AG04450 (cell line): ENCODE data around the gene CD4. TPM values are rescaled to one million over a fixed set of nuclear protein-coding genes. Genes with fewer than 3 reads are reported as not detected.

ENCODE experiments used
- CTCF ChIA-PET: fragments of 300-600, 350-600 bp; formaldehyde crosslinking; extraction: SDS; loops from one replicate; lab custom pipeline; 2022; ENCODE audit warnings: antibody characterized with exemption, inconsistent platforms; lab: Charles Lee
- POLR2A ChIA-PET: fragments of 350-600 bp; formaldehyde crosslinking; extraction: SDS; loops from one replicate; lab custom pipeline; 2021; ENCODE audit warnings: antibody characterized with exemption, inconsistent platforms; lab: Yijun Ruan, JAX
- DNase-seq: peaks from one replicate; pipeline ENCODE4 v3.0.0-alpha.2; 2011; ENCODE audit warnings: low read depth, low spot score
- H3K27ac ChIP-seq: one replicate; pipeline ENCODE4 v1.5.1; 2012; ENCODE audit warnings: low read depth, low read length, control low read depth
- H3K27me3 ChIP-seq: one replicate; pipeline ENCODE4 v1.6.0; 2012; ENCODE audit warnings: low read length; ENCODE audit not compliant: control insufficient read depth, insufficient read depth
- H3K4me3 ChIP-seq: 2 replicates; pipeline ENCODE4 v1.5.1; 2011; ENCODE audit warnings: mild to moderate bottlenecking, low read depth, low read length, control low read depth
- H3K9me3 ChIP-seq: 2 replicates; pipeline ENCODE4 v1.5.1; 2012; ENCODE audit warnings: low read length; ENCODE audit not compliant: control insufficient read depth, insufficient read depth
- CTCF ChIP-seq: IDR thresholded peaks from 2 replicates; pipeline ENCODE4 v1.5.1; 2011; ENCODE audit warnings: low read depth, low read length, control low read depth, inconsistent platforms
- polyA plus RNA-seq: library from polyadenylated mRNA; depleted of rRNA; stranded (reverse); fragments of >200 nt; gene quantifications from 2 replicates; pipeline ENCODE4 v1.2.3, GENCODE V29; 2011

Gene CD4
- polyA plus RNA-seq, 1 experiment, result 24.9 TPM

GRCh38 chr12:6779708-6780432 lies 9.5 kb upstream of the CD4 start:
- Histone ChIP-seq H3K9me3 (no peaks in the 10 kb centered on the region), H3K27ac (no peak overlapping the region), H3K27me3 (no peaks in the 10 kb centered on the region), H3K4me3 (no peak overlapping the region)
- ChIA-PET POLR2A (no interaction called here), CTCF (interaction anchor here (1.0 to 7.6 kb wide), 6 partner anchors 9 to 193 kb away, joined by 3 to 124 read pairs (median 10); partner anchors contain the start of genes MLF2 and PTMS)
- TF ChIP-seq CTCF, result no peak
- DNase-seq, result no peak

GRCh38 chr12:6780573-6780972 lies 8.8 kb upstream of the CD4 start:
- no peak overlapping the region for H3K27ac ChIP-seq
- DNase-seq, result no peak
- H3K9me3 ChIP-seq, result no peaks in the 10 kb centered on the region
- no peaks in the 10 kb centered on the region for H3K27me3 ChIP-seq
- POLR2A ChIA-PET, result no interaction called here
- TF ChIP-seq CTCF, result no peak
- CTCF ChIA-PET, result interaction anchor here (1.0 to 7.6 kb wide), 5 partner anchors 10 to 193 kb away, joined by 3 to 124 read pairs (median 7); partner anchors contain the start of genes MLF2 and PTMS
- H3K4me3 ChIP-seq, result no peak overlapping the region

DNA sequence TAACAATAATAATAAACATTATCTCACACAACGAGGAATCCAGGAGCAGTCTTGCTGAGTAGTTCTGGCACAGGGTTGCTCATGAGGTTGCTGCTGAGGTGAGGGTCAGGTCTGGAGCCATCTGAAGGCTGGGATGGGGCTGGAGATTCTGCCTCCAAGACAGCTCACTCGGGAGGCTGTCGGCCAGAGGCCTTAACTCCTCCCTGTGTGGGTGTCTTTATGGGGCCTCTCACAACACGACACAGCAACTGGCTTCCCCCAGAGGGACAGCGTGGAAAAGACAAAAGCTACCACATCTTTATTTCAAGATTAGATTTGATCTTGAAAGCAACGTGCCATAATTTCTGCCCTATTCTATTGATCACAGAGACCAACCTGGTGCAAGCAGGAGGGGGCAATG lies 7.2 kb upstream of the CD4 start:
- POLR2A ChIA-PET, result no interaction called here
- no peak for DNase-seq
- no peak overlapping the region for H3K27ac ChIP-seq
- TF ChIP-seq CTCF, result no peak
- H3K4me3 ChIP-seq, result no peak overlapping the region
- CTCF ChIA-PET, result interaction anchor here (1.6 to 7.6 kb wide), 3 partner anchors 15 to 46 kb away, joined by 4 to 124 read pairs (median 42); partner anchors contain the start of genes MLF2 and PTMS
- no peaks in the 10 kb centered on the region for H3K27me3 ChIP-seq
- H3K9me3 ChIP-seq, result no peaks in the 10 kb centered on the region

DNA sequence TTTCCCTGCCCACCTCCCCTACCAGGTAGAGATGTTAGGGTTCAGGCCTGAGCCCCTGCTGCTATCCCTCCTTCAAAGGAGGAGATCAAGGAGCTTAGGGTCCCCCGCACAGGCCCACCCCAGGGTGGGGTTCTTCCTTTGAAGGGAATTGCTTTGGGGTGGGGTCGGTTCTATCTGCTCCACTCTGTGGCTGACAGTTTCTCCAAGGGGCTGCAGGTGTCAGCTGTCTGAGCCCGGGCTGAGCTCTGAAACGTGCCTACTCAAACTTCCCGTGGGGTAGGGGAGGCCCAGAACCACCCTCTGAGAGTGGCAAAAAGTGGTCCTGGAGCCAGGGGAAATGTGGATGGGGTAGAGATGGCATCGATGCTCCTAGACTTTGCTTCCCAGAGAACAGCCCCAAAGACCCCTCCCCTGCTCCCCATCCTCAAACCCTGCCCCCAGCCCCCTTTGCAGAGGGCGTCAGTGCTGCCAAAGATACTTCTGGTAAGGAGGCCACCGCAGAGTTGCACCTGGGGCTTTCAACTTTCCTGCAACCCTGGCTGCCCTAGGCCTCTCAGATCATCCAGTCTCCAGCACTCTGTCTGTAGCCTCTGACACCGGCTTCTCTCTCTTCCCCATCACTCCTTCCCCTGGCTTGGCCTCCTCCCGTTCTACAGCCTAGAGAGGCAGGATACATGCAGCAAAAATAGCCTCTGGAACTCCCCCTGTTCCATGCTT lies 6.3 kb upstream of the CD4 start:
- H3K27ac ChIP-seq, result no peak overlapping the region
- no peaks in the 10 kb centered on the region for H3K27me3 ChIP-seq
- no peaks in the 10 kb centered on the region for H3K9me3 ChIP-seq
- DNase-seq, result no peak
- ChIA-PET POLR2A (no interaction called here), CTCF (interaction anchor here (0.5 to 7.6 kb wide), 6 partner anchors 16 to 225 kb away, joined by 3 to 124 read pairs (median 6); partner anchors contain the start of genes MLF2 and PTMS)
- no peak overlapping the region for H3K4me3 ChIP-seq
- no peak for TF ChIP-seq CTCF

DNA sequence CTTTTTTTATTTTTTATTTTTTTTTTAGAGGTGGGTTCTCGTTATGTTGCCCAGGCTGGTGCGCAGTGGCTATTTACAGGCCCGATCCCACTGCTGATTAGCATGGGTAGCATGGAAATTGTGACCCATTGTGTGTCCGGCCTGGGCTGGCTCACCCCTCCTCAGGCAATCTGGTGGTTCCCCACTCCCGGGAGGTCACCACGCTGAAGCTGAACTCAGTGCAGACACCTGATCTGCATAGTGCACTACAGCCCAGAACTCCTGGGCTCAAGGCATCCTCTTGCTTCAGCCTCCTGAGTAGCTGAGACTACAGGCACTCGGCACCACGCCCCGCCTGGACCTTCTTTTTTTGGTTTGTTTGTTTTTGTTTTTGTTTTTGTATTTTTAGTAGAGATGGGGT lies 5.5 kb upstream of the CD4 start:
- Histone ChIP-seq H3K9me3 (no peaks in the 10 kb centered on the region), H3K27ac (no peak overlapping the region), H3K4me3 (no peak overlapping the region), H3K27me3 (no peaks in the 10 kb centered on the region)
- POLR2A ChIA-PET, result interaction anchor here (0.7 kb wide), 1 partner anchor 17 kb away, joined by 3 read pairs; no protein-coding TSS in a partner anchor
- no peak for DNase-seq
- TF ChIP-seq CTCF, result no peak
- CTCF ChIA-PET, result interaction anchor here (1.1 to 7.6 kb wide), 4 partner anchors 17 to 41 kb away, joined by 6 to 124 read pairs (median 6); partner anchors contain the start of gene MLF2
